Mesenchymal stem cell (in vitro differentiated cells and primary cell): ENCODE data around the gene OR8S1.
"Not testable (repeated sequence)": the region's sequence is repeated elsewhere in the genome, so short reads cannot be mapped to it uniquely, and the experiment has no call there.

Experiments
- DNase-seq: peaks from one replicate; pipeline ENCODE4 v3.0.0-alpha.2; 2013
- H2AFZ ChIP-seq: one replicate; pipeline ENCODE4 v1.6.1; 2013; ENCODE audit warnings: low read depth, mild to moderate bottlenecking, control low read depth, inconsistent platforms, low read length, moderate library complexity
- H2AK5ac ChIP-seq: 2 replicates; pipeline ENCODE4 v1.6.1; 2013; ENCODE audit warnings: low read length, moderate library complexity, mild to moderate bottlenecking, inconsistent platforms; ENCODE audit not compliant: severe bottlenecking
- H2BK120ac ChIP-seq: one replicate; pipeline ENCODE4 v1.6.1; 2013; ENCODE audit warnings: low read depth, mild to moderate bottlenecking, inconsistent platforms, low read length, moderate library complexity
- H2BK12ac ChIP-seq, 2 experiments: one replicate each; pipeline ENCODE4 v1.6.1; 2013; ENCODE audit warnings: inconsistent platforms in 2 of 2, low read length in 2 of 2, mild to moderate bottlenecking in 2 of 2, moderate library complexity in 2 of 2, control low read depth in 1 of 2
- H2BK15ac ChIP-seq: one replicate; pipeline ENCODE4 v1.6.1; 2013; ENCODE audit warnings: mild to moderate bottlenecking, low read depth, inconsistent platforms; ENCODE audit not compliant: poor library complexity, severe bottlenecking
- H2BK5ac ChIP-seq: 2 replicates; pipeline ENCODE4 v1.6.1; 2013; ENCODE audit warnings: low read depth, mild to moderate bottlenecking, low read length, control low read depth, inconsistent platforms; ENCODE audit not compliant: poor library complexity, severe bottlenecking
- H3K14ac ChIP-seq, 2 experiments: one replicate each; pipeline ENCODE4 v1.6.1; 2013; ENCODE audit warnings: inconsistent platforms in 2 of 2, low read length in 2 of 2, control low read depth in 1 of 2, mild to moderate bottlenecking in 1 of 2, moderate library complexity in 1 of 2
- H3K18ac ChIP-seq, 2 experiments: one replicate each; pipeline ENCODE4 v1.6.1; 2013; ENCODE audit warnings: inconsistent platforms in 2 of 2, low read length in 2 of 2, control low read depth in 1 of 2, low read depth in 1 of 2, mild to moderate bottlenecking in 1 of 2
- H3K23ac ChIP-seq, 2 experiments: one replicate each; pipeline ENCODE4 v1.6.1; 2013; ENCODE audit warnings: inconsistent platforms in 2 of 2, low read length in 2 of 2, mild to moderate bottlenecking in 2 of 2, moderate library complexity in 2 of 2, control low read depth in 1 of 2
- H3K27ac ChIP-seq: 2 replicates; pipeline ENCODE4 v1.5.1; 2013; ENCODE audit warnings: mild to moderate bottlenecking, moderate library complexity, low read length, control low read depth, inconsistent platforms; ENCODE audit not compliant: poor library complexity, severe bottlenecking
- H3K27me3 ChIP-seq, 2 experiments: 2 replicates each; pipeline versions ENCODE4 v1.6.1 to v1.7.0; 2013; ENCODE audit warnings: low read length in 2 of 2, mild to moderate bottlenecking in 2 of 2, moderate library complexity in 2 of 2, control low read depth in 1 of 2, inconsistent platforms in 1 of 2; ENCODE audit not compliant: control insufficient read depth in 1 of 2, insufficient read depth in 1 of 2
- H3K36me3 ChIP-seq, 2 experiments: 2 replicates each; pipeline versions ENCODE4 v1.6.1 to v1.7.0; 2013; ENCODE audit warnings: low read length in 2 of 2, control low read depth in 1 of 2, inconsistent platforms in 1 of 2, low read depth in 1 of 2, mild to moderate bottlenecking in 1 of 2; ENCODE audit not compliant: insufficient read depth in 2 of 2, control insufficient read depth in 1 of 2
- H3K4ac ChIP-seq, 2 experiments: one replicate each; pipeline ENCODE4 v1.6.1; 2013; ENCODE audit warnings: inconsistent platforms in 2 of 2, low read length in 2 of 2, mild to moderate bottlenecking in 2 of 2, moderate library complexity in 2 of 2, control low read depth in 1 of 2, low read depth in 1 of 2
- H3K4me1 ChIP-seq: 2 replicates; pipeline ENCODE4 v1.6.1; 2013; ENCODE audit warnings: low read depth, low read length, control low read depth; ENCODE audit not compliant: control insufficient read depth, insufficient read depth
- H3K4me2 ChIP-seq: 2 replicates; pipeline ENCODE4 v1.6.1; 2013; ENCODE audit warnings: low read length, mild to moderate bottlenecking, inconsistent platforms; ENCODE audit not compliant: poor library complexity, severe bottlenecking
- H3K4me3 ChIP-seq, 2 experiments: 2 replicates each; pipeline versions ENCODE4 v1.5.1 to v1.7.0; 2013; ENCODE audit warnings: low read length in 2 of 2, mild to moderate bottlenecking in 2 of 2, control low read depth in 1 of 2, low read depth in 1 of 2; ENCODE audit not compliant: insufficient read depth in 1 of 2
- H3K79me1 ChIP-seq: replicated peaks from 2 replicates; pipeline ENCODE4 v1.6.1; 2013; ENCODE audit warnings: mild to moderate bottlenecking, control low read depth, low read length, inconsistent platforms; ENCODE audit not compliant: poor library complexity, severe bottlenecking
- H3K9ac ChIP-seq: 2 replicates; pipeline ENCODE4 v1.7.0; 2013; ENCODE audit warnings: mild to moderate bottlenecking, low read length, moderate library complexity
- H3K9me3 ChIP-seq: 2 replicates; pipeline ENCODE4 v1.7.0; 2013; ENCODE audit warnings: mild to moderate bottlenecking, low read length; ENCODE audit not compliant: control insufficient read depth
- H4K8ac ChIP-seq: one replicate; pipeline ENCODE4 v1.6.1; 2013; ENCODE audit warnings: inconsistent platforms, mild to moderate bottlenecking, low read length, moderate library complexity
- H4K91ac ChIP-seq: one replicate; pipeline ENCODE4 v1.6.1; 2013; ENCODE audit warnings: mild to moderate bottlenecking, low read length, inconsistent platforms
- WGBS: methylation state at CpG from one replicate; pipeline ENCODE4 v1.1.7; 2013; ENCODE audit warnings: mixed read lengths; 5-methylcytosine and 5-hydroxymethylcytosine counted together

The OR8S1 gene

DNA sequence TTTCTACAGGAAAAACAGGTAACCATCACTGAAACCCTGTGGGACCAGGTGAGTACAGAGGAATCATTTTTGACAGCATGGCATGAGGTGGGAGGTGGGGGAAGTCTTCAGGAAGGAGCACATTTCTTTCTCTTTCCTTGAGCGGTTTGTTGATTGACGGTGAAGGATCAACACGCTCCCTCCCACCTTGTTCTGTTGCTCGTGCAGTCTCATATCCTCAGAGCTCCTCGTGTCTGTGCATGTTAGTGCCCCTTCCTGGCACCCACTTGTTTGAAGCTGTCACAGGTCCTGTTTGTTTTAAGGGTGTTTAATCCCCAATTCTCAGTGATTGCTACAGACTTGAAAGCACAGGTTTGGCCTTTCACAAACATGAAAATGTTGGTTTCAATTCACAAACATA, 38.8 kb upstream of the OR8S1 start:
- no peak overlapping the region for H4K8ac ChIP-seq
- no peak overlapping the region for H3K14ac ChIP-seq
- no peak overlapping the region for H3K9ac ChIP-seq
- H2BK12ac ChIP-seq = no peak overlapping the region
- H3K27ac ChIP-seq = no peak overlapping the region
- H2AFZ ChIP-seq = no peak overlapping the region
- no peak overlapping the region for H2BK5ac ChIP-seq
- H3K23ac ChIP-seq = no peak overlapping the region
- H2BK120ac ChIP-seq = no peak overlapping the region
- no peak overlapping the region for H3K4me2 ChIP-seq
- no peaks in the 10 kb centered on the region for H3K79me1 ChIP-seq
- no peak overlapping the region for H3K4ac ChIP-seq
- 78% methylated on average over 5 of the region's 5 CpGs for WGBS
- H3K36me3 ChIP-seq = no peaks in the 10 kb centered on the region
- peaks cover 7 to 14% of the 10 kb centered on the region in 2 experiments for H3K27me3 ChIP-seq
- no peak overlapping the region for H3K18ac ChIP-seq
- no peak overlapping the region for H3K4me3 ChIP-seq
- no peaks in the 10 kb centered on the region for H3K9me3 ChIP-seq
- no peak for DNase-seq
- H2BK15ac ChIP-seq = no peak overlapping the region
- H3K4me1 ChIP-seq = no peaks in the 10 kb centered on the region
- no peak overlapping the region for H4K91ac ChIP-seq
- no peak overlapping the region for H2AK5ac ChIP-seq

GRCh38 chr12:48489012-48489411, 36.4 kb upstream of the OR8S1 start:
- Histone ChIP-seq H3K9me3 (no peaks in the 10 kb centered on the region), H3K79me1 (no peaks in the 10 kb centered on the region), H2BK15ac (no peak overlapping the region), H3K4me2 (no peak overlapping the region), H3K18ac (no peak overlapping the region), H2BK12ac (no peak overlapping the region), H4K91ac (no peak overlapping the region), H2BK120ac (no peak overlapping the region), H3K23ac (no peak overlapping the region), H3K36me3 (no peaks in the 10 kb centered on the region), H3K4me1 (no peaks in the 10 kb centered on the region), H2AFZ (no peak overlapping the region), H3K27ac (no peak overlapping the region), H2AK5ac (no peak overlapping the region), H3K4ac (no peak overlapping the region), H3K14ac (no peak overlapping the region), H4K8ac (no peak overlapping the region), H3K9ac (no peak overlapping the region), H3K27me3 (peaks cover 16 to 21% of the 10 kb centered on the region in 2 experiments), H3K4me3 (no peak overlapping the region), H2BK5ac (no peak overlapping the region)
- 70% methylated on average over 2 of the region's 2 CpGs for WGBS
- DNase-seq = peak; percentile 6

DNA sequence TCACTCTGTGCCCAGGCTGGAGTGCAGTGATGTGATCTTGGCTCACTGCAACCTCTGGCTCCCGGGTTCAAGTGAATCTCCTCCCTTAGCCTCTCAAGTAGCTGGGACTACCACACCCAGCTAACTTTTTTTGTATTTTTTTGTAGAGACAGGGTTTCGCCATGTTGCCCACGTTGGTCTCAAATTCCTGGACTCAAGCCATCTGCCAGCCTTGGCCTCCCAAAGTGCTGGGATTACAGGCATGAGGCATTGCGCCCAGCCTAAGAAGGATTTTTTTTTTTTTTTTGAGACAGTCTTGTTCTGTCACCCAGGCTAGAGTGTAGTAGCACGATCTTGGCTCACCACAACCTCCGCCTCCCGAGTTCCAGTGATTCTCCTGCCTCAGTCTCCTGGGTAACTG, 36.0 kb upstream of the OR8S1 start:
- not testable (repeated sequence) for H2BK15ac ChIP-seq, H2AFZ ChIP-seq, H4K91ac ChIP-seq, H3K27ac ChIP-seq, H3K9ac ChIP-seq, H3K9me3 ChIP-seq, H3K23ac ChIP-seq, H3K14ac ChIP-seq, H3K4me1 ChIP-seq, H3K36me3 ChIP-seq, H3K4ac ChIP-seq, H2BK5ac ChIP-seq, H3K4me2 ChIP-seq, DNase-seq, H3K79me1 ChIP-seq, H2BK120ac ChIP-seq, H2AK5ac ChIP-seq, H3K18ac ChIP-seq, H3K4me3 ChIP-seq, H2BK12ac ChIP-seq, H4K8ac ChIP-seq
- 72% methylated on average over 7 of the region's 7 CpGs for WGBS
- H3K27me3 ChIP-seq = peaks cover 16 to 21% of the 10 kb centered on the region in 2 experiments

DNA sequence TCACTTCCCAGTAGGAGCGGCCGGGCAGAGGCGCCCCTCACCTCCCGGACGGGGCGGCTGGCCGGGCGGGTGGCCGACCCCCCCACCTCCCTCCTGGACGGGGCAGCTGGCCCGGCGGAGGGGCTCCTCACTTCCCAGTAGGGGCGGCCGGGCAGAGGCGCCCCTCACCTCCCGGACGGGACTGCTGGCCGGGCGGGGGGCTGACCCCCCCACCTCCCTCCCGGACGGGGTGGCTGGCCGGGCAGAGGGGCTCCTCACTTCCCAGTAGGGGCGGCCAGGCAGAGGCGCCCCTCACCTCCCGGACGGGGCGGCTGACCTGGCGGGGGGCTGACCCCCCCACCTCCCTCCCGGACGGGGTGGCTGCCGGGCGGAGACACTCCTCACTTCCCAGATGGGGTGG, 25.2 kb upstream of the OR8S1 start:
- H3K27ac ChIP-seq, H2BK5ac ChIP-seq, H2AFZ ChIP-seq, H3K9ac ChIP-seq, H3K4me2 ChIP-seq, H4K8ac ChIP-seq, H3K23ac ChIP-seq, H4K91ac ChIP-seq, H3K14ac ChIP-seq, H3K4me3 ChIP-seq, H3K9me3 ChIP-seq, H2BK15ac ChIP-seq, H3K79me1 ChIP-seq, H3K18ac ChIP-seq, DNase-seq, H2BK12ac ChIP-seq, H3K4ac ChIP-seq, H2BK120ac ChIP-seq, H2AK5ac ChIP-seq, H3K4me1 ChIP-seq, H3K36me3 ChIP-seq: not testable (repeated sequence)
- WGBS = 97% methylated on average over 6 of the region's 32 CpGs
- peaks cover 0 to 11% of the 10 kb centered on the region in 2 experiments for H3K27me3 ChIP-seq
